Breast epithelium (tissue), 3 donors: ENCODE results near the gene WNT4.

Source experiments
- POLR2A ChIP-seq: fragments of 450-650 bp; IDR thresholded peaks from one replicate; pipeline ENCODE4 v1.6.1; 2016; ENCODE audit warnings: antibody characterized with exemption, mild to moderate bottlenecking, moderate library complexity
- TF ChIP-seq, protein P1 (sequence below), 3 donors: fragments of 450-650 bp; IDR thresholded peaks; one replicate each; pipeline ENCODE4 v1.5.1; 2016 to 2017; ENCODE audit warnings: antibody characterized with exemption in 3 of 3, mild to moderate bottlenecking in 3 of 3, moderate library complexity in 3 of 3

DNA sequence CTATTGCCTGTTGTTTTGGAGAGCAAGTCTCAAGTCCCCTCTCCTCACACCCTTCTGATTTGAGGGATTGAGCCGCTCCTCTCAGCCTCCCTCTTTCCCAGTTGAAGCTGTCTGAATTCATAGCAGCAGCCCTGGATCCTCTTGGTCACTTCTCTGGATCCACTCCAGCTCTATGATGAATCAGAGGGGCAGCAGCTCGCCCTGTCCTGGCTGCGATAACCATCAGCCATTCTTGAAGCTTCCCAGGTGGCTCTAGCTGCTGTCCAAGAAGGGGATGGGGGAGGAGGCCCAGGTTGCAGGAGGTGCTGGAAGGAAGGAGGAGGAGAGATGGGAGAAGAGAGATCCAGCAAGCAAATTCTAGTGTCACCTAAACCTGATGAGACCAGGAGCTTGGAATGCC lies 31.3 kb downstream of the WNT4 start:
- TF ChIP-seq, protein P1, sequence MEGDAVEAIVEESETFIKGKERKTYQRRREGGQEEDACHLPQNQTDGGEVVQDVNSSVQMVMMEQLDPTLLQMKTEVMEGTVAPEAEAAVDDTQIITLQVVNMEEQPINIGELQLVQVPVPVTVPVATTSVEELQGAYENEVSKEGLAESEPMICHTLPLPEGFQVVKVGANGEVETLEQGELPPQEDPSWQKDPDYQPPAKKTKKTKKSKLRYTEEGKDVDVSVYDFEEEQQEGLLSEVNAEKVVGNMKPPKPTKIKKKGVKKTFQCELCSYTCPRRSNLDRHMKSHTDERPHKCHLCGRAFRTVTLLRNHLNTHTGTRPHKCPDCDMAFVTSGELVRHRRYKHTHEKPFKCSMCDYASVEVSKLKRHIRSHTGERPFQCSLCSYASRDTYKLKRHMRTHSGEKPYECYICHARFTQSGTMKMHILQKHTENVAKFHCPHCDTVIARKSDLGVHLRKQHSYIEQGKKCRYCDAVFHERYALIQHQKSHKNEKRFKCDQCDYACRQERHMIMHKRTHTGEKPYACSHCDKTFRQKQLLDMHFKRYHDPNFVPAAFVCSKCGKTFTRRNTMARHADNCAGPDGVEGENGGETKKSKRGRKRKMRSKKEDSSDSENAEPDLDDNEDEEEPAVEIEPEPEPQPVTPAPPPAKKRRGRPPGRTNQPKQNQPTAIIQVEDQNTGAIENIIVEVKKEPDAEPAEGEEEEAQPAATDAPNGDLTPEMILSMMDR (IDR thresholded peaks at IDR 0.05), result no peak
- TF ChIP-seq POLR2A, result no peak
